Measurements from ENCODE around the gene KCTD2.

DNA sequence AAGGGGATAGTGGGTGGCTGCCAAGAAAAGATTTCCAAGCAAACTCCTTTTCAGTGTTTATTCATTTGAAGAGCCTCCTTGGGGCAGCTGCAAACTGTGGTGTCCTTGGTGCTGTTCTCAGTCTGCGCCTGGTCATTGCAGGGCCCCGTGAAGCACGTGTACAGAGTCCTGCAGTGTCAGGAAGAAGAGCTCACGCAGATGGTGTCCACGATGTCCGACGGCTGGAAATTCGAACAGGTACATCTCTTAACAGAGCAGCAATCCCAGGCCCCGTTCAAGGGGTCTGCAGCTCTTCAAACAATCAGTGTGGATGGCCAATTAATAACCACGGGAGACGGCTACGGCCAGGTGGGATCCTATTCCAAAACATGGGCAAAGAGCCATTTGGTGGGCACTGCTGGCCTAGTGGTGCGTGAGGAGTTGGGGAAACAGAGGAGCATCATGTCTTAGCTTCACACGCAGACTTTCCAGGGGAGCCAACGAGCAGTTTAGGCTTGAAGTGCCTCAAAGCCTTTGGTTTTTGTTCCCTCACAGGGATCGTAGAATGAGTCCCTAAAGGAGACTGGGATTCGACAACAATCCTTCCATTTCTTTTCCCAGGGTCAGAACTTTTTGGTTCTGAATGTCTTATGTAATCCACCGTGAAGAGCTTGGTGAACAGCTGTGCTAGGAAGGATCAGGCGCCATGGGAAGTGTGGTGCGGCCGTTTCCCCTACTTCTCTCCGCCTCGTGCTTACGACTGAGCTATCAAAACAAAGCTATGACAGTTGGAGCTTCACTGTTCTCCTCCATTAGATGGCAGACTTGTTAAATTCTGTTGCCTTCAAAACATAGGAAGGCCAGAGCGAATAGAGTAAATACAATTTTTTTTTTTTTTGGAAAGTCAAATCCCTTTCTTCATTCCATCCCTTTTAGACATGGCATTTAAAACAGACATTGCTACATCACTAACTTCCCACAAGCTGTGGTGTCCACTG, 12.6 kb downstream of the KCTD2 start:
- TF ChIP-seq FOXM1 (IDR thresholded peaks at IDR 0.05; ENCODE audit: borderline replicate concordance) (no peak), ZNF384 (IDR thresholded peaks at IDR 0.05) (no peak), BHLHE40 (IDR thresholded peaks at IDR 0.05; ENCODE audit: borderline replicate concordance) (no peak), FOXA1 (IDR thresholded peaks at IDR 0.05) (no peak), SUZ12 (IDR thresholded peaks at IDR 0.05) (no peak), NFRKB (IDR thresholded peaks at IDR 0.05) (no peak), ARNT (IDR thresholded peaks at IDR 0.05) (no peak), LEF1 (IDR thresholded peaks at IDR 0.05; ENCODE audit: borderline replicate concordance) (no peak)
- TF ChIP-seq, protein P1, sequence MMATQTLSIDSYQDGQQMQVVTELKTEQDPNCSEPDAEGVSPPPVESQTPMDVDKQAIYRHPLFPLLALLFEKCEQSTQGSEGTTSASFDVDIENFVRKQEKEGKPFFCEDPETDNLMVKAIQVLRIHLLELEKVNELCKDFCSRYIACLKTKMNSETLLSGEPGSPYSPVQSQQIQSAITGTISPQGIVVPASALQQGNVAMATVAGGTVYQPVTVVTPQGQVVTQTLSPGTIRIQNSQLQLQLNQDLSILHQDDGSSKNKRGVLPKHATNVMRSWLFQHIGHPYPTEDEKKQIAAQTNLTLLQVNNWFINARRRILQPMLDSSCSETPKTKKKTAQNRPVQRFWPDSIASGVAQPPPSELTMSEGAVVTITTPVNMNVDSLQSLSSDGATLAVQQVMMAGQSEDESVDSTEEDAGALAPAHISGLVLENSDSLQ (IDR thresholded peaks at IDR 0.05) = no peak

All from HEK293T (cell line).